Large intestine (tissue), 3 donors: ENCODE data around the gene SLC22A23. TPM values are rescaled to one million over a fixed set of nuclear protein-coding genes. Genes with fewer than 3 reads are reported as not detected.
"Not testable (repeated sequence)": the region's sequence is repeated elsewhere in the genome, so short reads cannot be mapped to it uniquely, and the experiment has no call there.

ENCODE experiments used
- DNase-seq, 2 donors: peaks; one replicate each; pipeline versions ENCODE4 v3.0.0 to v3.0.0-alpha.2; 2013
- H3K27ac ChIP-seq: one replicate; pipeline ENCODE4 v1.5.1; 2013; ENCODE audit warnings: low read length
- H3K27me3 ChIP-seq: 2 replicates; pipeline ENCODE4 v1.6.1; 2013; ENCODE audit warnings: low read length; ENCODE audit not compliant: control insufficient read depth, insufficient read depth
- H3K36me3 ChIP-seq: 2 replicates; pipeline ENCODE4 v1.6.1; 2013; ENCODE audit warnings: low read length; ENCODE audit not compliant: control insufficient read depth, insufficient read depth
- H3K4me1 ChIP-seq: one replicate; pipeline ENCODE4 v1.6.1; 2013; ENCODE audit warnings: low read length; ENCODE audit not compliant: control insufficient read depth, insufficient read depth
- H3K4me3 ChIP-seq: one replicate; pipeline ENCODE4 v1.5.1; 2013; ENCODE audit warnings: low read length
- H3K9me3 ChIP-seq: one replicate; pipeline ENCODE4 v1.6.1; 2013; ENCODE audit warnings: mild to moderate bottlenecking, low read depth, low read length, moderate library complexity; ENCODE audit not compliant: control insufficient read depth
- WGBS: methylation state at CpG from one replicate; pipeline ENCODE4 v1.1.5; 2013; ENCODE audit warnings: low lambda C conversion rate; ENCODE audit not compliant: insufficient coverage; 5-methylcytosine and 5-hydroxymethylcytosine counted together
- polyA plus RNA-seq: library from polyadenylated mRNA; unstranded; fragments of 120-200 nt; gene quantifications from one replicate; pipeline ENCODE4 v1.2.1, GENCODE V29; 2013

Gene SLC22A23
- polyA plus RNA-seq, 1 donor: 34.7 TPM

DNA sequence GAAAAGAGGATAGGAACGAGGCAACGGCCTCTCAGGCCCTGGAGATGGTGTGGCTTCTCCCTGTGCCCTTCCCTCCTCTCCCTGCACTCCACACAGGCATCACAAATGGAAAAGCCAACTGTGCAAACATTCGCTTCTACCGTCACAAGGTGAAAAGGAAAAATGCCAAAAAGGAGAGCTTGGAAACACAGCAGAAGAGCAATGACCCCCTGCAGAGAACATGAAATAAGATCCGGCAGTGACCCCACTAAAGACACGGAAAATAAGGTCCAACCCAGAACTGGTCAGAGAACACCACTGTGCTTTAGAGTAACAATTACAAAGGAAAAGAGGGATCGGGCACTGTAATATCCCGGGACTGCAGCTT lies 63.0 kb downstream of the SLC22A23 start:
- WGBS: no CpG with 5 or more reads among the region's 8 CpGs

DNA sequence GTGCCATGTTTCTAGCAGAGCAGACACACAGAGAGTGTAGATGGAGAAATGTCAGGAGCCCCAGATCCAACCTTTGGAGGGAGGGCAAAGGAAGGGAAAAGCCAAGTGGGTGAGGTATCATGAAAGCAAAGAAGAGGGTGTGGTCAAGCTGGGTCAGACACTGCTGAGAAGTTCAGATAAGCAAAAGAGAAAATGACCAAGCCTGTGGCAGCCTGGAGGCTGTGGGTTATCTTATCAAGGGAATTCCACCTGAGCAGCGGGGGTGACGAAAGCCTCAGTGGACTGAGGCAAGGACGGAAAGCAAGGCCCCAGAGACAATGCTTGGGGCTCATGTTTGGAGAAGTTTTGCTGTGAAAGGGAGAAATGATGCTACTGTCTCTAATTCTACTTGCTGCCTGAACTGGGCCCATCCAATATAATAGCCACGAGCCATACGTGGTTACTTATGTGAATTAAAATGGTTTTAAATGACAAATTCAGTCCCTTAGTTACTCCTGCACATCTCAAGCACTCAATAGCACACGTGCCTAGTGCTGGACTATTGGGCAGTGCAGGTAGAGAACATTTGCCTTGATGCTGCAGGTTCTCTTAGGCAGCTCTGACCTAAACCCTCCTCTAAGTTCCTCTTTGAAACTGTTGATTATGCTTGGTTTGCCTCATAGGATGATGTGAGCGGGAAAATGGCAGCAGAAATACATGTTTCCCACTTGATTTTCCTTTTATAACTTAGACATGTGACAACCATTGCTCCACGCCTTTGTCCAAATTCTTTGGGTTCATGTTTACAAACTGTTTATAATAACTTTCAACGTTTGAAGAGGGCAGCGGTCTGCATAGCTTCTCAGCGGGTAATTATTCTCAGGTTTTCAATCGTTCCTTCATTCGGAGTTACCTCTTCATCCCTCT lies 63.7 kb downstream of the SLC22A23 start:
- Histone ChIP-seq H3K27ac (peak overlapping the region; percentile 80), H3K36me3 (peaks cover 14% of the 10 kb centered on the region), H3K27me3 (no peaks in the 10 kb centered on the region), H3K9me3 (no peaks in the 10 kb centered on the region), H3K4me1 (peaks cover 39% of the 10 kb centered on the region), H3K4me3 (no peak overlapping the region)
- peak; percentile 81 to 89 for DNase-seq
- no CpG with 5 or more reads among the region's 13 CpGs for WGBS

More for the DNA sequence above, 63.0 kb downstream of the SLC22A23 start:
- Histone ChIP-seq H3K4me1 (peaks cover 45% of the 10 kb centered on the region), H3K27me3 (no peaks in the 10 kb centered on the region), H3K36me3 (peaks cover 14% of the 10 kb centered on the region), H3K4me3 (no peak overlapping the region), H3K9me3 (no peaks in the 10 kb centered on the region), H3K27ac (no peak overlapping the region)
- no peak for DNase-seq

DNA sequence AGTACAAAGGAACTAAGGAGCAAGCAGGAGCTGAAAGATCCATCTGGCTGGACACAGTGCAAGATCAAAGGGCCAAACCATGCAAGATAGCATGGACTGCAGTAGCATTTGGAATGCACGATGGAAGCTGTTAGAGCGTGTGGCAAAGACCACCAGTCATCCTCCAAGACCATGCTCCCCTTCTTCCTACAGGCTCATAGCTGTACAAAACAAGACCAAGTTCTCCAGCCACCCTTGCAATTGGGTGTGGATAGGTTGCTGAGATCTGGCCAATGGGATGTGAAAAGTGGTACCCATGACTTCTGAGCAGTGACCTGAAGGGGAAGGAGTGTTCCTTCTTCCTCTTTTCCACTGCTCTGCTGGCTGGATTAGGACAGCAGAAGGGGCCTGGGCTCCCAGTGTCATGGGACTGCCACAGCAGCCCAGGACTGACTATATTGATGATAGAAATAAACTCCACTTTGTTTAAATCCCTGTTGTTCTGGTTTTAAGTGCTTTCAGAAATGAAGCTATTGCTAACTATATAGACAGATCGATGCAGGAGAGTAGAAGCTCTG lies 64.9 kb downstream of the SLC22A23 start:
- H3K4me3 ChIP-seq: no peak overlapping the region
- H3K4me1 ChIP-seq: peaks cover 27% of the 10 kb centered on the region
- H3K9me3 ChIP-seq: no peaks in the 10 kb centered on the region
- WGBS: 100% methylated on average over 1 of the region's 3 CpGs
- peaks cover 14% of the 10 kb centered on the region for H3K36me3 ChIP-seq
- DNase-seq: no peak
- peak overlapping the region; percentile 80 for H3K27ac ChIP-seq
- no peaks in the 10 kb centered on the region for H3K27me3 ChIP-seq

DNA sequence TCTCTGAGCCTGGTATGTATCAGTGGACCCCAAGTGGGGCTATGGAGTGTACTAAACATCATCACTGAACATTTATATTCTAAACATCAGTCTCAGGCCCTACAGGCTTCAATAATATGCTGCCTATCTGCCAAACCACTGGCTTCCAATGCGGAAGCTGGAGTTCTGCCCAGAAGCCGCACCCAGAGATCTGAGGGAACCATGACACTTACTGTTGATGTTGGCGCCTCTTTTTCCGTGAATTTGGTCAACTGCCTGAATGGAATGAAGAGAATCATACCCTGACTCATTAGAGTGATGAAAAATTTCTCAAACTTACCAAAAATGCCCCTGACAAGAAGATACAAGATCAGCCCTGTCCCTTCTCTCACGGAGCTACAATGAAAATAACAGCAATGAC lies 66.2 kb downstream of the SLC22A23 start:
- Histone ChIP-seq H3K9me3 (no peaks in the 10 kb centered on the region), H3K27ac (no peak overlapping the region), H3K4me3 (no peak overlapping the region), H3K36me3 (peaks cover 14% of the 10 kb centered on the region), H3K27me3 (no peaks in the 10 kb centered on the region), H3K4me1 (peaks cover 32% of the 10 kb centered on the region)
- no CpG with 5 or more reads among the region's 5 CpGs for WGBS
- DNase-seq: no peak

DNA sequence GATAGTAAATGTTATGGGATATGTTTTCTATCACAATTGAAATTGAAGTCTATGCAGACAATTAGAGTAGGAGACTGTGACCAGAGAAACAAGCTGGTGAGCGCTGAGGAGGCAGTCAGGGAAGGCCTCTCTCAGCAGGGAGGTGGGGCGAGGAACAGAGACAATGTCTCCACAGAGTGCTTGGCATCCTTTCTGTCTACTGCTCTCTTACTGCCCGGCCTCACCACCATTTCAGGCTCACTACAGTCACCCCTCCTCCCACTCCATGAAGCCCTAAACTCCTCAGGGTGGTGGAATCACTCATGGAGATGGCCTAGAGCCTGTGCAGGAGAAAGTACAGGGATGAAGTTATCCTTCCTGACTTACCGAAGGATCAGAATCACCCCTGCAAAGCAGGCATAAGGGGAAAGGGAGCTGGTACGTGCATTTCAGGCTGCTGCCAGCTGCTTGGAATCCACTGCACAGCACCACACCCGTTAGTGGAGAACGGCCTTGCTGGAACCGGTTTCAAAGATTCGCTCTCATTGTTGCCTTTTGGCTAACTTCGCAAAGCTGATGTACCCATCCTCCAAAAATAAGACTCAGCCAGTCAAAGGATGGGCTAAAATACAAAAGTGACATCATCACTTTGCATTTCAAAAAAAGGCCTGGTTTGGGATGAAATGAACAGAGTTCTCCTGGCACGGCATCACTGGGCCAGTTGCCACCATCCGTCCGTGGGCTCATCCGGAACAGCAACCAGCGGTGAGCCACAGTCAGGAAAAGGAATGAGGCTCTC lies 67.3 kb downstream of the SLC22A23 start:
- Histone ChIP-seq H3K9me3 (no peaks in the 10 kb centered on the region), H3K4me1 (peaks cover 44% of the 10 kb centered on the region)
- WGBS: 100% methylated on average over 1 of the region's 15 CpGs

GRCh38 chr6:3388786-3389185 lies 68.1 kb downstream of the SLC22A23 start:
- Histone ChIP-seq H3K4me1 (peaks cover 50% of the 10 kb centered on the region), H3K36me3 (peaks cover 11% of the 10 kb centered on the region), H3K27me3 (no peaks in the 10 kb centered on the region), H3K27ac (no peak overlapping the region), H3K9me3 (no peaks in the 10 kb centered on the region), H3K4me3 (no peak overlapping the region)
- WGBS: no CpG with 5 or more reads among the region's 9 CpGs
- no peak for DNase-seq

More for the DNA sequence above, 67.3 kb downstream of the SLC22A23 start:
- Histone ChIP-seq H3K27ac (no peak overlapping the region), H3K27me3 (no peaks in the 10 kb centered on the region), H3K36me3 (peaks cover 12% of the 10 kb centered on the region), H3K4me3 (no peak overlapping the region)
- DNase-seq: no peak

GRCh38 chr6:3386374-3386857 lies 70.4 kb downstream of the SLC22A23 start:
- H3K4me1 ChIP-seq: peaks cover 49% of the 10 kb centered on the region

GRCh38 chr6:3385660-3386151 lies 71.1 kb downstream of the SLC22A23 start:
- Histone ChIP-seq H3K9me3 (no peaks in the 10 kb centered on the region), H3K27me3 (no peaks in the 10 kb centered on the region), H3K36me3 (peaks cover 7% of the 10 kb centered on the region), H3K4me1 (peaks cover 56% of the 10 kb centered on the region), H3K4me3 (no peak overlapping the region), H3K27ac (peak overlapping the region; percentile 25)
- no peak for DNase-seq
- 40% methylated on average over 1 of the region's 6 CpGs for WGBS

More at GRCh38 chr6:3386374-3386857, 70.4 kb downstream of the SLC22A23 start:
- no peaks in the 10 kb centered on the region for H3K9me3 ChIP-seq
- no peak overlapping the region for H3K4me3 ChIP-seq
- DNase-seq: no peak
- no peaks in the 10 kb centered on the region for H3K27me3 ChIP-seq
- no CpG with 5 or more reads among the region's 11 CpGs for WGBS
- H3K36me3 ChIP-seq: peaks cover 11% of the 10 kb centered on the region
- no peak overlapping the region for H3K27ac ChIP-seq

DNA sequence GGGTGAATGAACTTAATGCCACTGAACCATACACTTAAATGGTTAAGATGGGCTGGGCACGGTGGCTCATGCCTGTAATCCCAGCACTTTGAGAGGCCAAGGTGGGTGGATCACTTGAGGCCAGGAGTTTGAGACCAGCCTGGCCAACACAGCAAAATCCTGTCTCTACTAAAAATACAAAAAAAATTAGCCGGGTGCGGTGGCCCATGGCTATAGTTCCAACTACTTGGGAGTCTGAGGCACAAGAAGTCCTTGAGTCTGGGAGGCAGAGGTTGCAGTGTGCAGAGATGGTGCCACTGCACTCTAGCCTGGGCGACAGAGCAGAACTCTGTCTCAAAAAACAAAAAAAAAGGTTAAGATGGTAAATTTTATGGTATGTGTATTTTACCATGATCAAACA lies 71.7 kb downstream of the SLC22A23 start:
- not testable (repeated sequence) for H3K27me3 ChIP-seq, DNase-seq, H3K9me3 ChIP-seq, H3K4me3 ChIP-seq, H3K36me3 ChIP-seq
- peak overlapping the region; percentile 74 for H3K27ac ChIP-seq
- WGBS: no CpG with 5 or more reads among the region's 4 CpGs
- H3K4me1 ChIP-seq: peaks cover 59% of the 10 kb centered on the region
